Measurements from ENCODE around the gene ZNF488. TPM values are rescaled to one million over a fixed set of nuclear protein-coding genes. Genes with fewer than 3 reads are reported as not detected.

The ZNF488 gene
- total and polyA plus RNA-seq, 9 donors: 1.2 to 5.2 (median 3.9) TPM

DNA sequence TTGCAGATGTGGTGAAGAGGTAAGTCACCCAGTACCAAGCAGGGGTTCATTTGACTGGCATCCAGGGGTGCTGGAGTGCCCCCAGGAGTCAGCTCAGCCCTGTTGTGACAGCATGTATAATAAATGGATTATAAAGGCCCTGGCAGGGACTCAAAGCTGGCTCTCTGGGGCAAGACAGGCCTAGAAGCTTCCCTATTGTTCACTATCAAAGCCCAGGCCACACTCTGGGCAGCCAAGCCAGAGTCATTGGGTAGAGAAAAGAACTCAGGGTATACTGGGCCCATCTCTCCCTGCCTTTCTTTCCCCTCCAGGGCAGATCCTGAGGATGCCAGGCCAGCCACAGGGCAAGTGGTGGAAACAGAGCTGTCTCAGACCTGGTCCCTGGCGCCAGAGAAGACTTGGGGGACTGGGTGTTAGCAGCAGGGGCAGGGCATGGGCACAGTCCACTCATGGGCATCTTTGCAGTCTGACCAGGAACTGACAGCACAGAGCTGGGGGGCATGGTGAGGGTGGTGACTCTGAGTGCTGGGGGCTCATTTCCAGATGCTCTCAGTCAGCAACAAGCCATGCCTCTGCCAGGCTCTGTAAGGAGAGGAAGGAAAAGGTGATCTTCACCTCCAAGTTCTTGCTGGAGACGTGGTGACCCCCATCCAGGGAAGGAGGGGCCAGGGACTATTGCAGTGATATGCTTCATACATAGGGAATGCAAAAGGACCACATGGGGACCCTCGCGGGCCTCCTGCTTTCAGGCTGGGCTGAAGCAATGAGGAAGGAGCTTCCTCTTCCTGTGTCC, 24.3 kb downstream of the ZNF488 start:
- 47% methylated on average over 3 of the region's 4 CpGs for WGBS (ENCODE audit: insufficient coverage)

DNA sequence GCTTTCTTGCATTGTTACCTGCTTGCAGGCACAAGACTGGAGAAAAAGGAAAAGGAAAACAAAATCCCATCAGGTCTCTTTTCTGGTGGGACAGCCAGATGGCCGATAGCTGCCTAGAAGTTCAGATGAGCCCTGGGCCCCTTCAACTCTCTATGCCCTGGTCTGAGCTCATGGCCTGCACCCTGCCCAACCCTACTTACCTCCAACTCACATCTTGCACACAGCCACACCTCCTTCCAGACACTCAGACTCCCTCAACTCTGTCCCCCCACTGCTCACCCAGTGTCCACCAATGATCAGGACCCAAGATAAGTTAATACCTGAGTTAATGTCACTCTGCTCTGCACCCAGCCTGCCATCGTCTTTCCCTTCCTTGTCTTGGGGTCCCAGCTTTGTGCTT, 25.0 kb downstream of the ZNF488 start:
- H3K36me3 ChIP-seq (ENCODE audit: control insufficient read depth, insufficient read depth, low read length): no peaks in the 10 kb centered on the region
- WGBS (ENCODE audit: insufficient coverage): 100% methylated on average over 2 of the region's 2 CpGs

More for the DNA sequence above, 24.3 kb downstream of the ZNF488 start:
- Histone ChIP-seq H3K4me1 (ENCODE audit: control insufficient read depth, insufficient read depth, low read length) (peaks cover 20% of the 10 kb centered on the region), H3K27me3 (ENCODE audit: control insufficient read depth, insufficient read depth, low read length) (no peaks in the 10 kb centered on the region), H3K27ac (ENCODE audit: low read length) (no peak overlapping the region), H3K4me3 (ENCODE audit: low read length) (no peak overlapping the region), H3K9me3 (replicated peaks; ENCODE audit: control insufficient read depth, low read depth, low read length) (no peaks in the 10 kb centered on the region), H3K36me3 (ENCODE audit: control insufficient read depth, insufficient read depth, low read length) (no peaks in the 10 kb centered on the region)
- no peak for DNase-seq

DNA sequence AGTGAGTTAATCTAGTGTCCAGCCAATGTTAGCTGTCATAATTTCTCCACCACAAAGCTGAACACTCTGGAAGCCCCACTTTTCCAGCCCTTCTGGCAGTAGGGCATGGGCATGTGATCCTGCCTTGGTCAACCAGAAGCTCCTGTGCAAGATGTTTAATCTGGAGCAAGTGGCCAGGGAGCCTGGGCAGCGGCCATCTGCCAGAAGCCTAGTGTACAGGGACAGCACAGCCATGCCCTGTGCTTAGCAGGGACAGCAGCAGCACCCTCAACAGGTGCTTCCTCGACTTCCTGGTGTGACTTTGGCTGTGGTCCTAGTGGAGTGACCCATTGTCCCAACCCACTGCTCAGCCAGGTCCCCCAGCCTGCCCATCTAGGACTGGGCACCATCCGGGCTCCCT, 25.6 kb downstream of the ZNF488 start:
- no peaks in the 10 kb centered on the region for H3K36me3 ChIP-seq (ENCODE audit: control insufficient read depth, insufficient read depth, low read length)
- H3K9me3 ChIP-seq (replicated peaks; ENCODE audit: control insufficient read depth, low read depth, low read length): no peaks in the 10 kb centered on the region
- no peak overlapping the region for H3K27ac ChIP-seq (ENCODE audit: low read length)
- no peak overlapping the region for H3K4me3 ChIP-seq (ENCODE audit: low read length)
- WGBS (ENCODE audit: insufficient coverage): 88% methylated on average over 2 of the region's 3 CpGs
- peaks cover 10% of the 10 kb centered on the region for H3K4me1 ChIP-seq (ENCODE audit: control insufficient read depth, insufficient read depth, low read length)
- no peaks in the 10 kb centered on the region for H3K27me3 ChIP-seq (ENCODE audit: control insufficient read depth, insufficient read depth, low read length)
- no peak for DNase-seq

More for the DNA sequence above, 25.0 kb downstream of the ZNF488 start:
- no peak overlapping the region for H3K4me3 ChIP-seq (ENCODE audit: low read length)
- peaks cover 12% of the 10 kb centered on the region for H3K4me1 ChIP-seq (ENCODE audit: control insufficient read depth, insufficient read depth, low read length)
- DNase-seq: no peak
- H3K27ac ChIP-seq (ENCODE audit: low read length): no peak overlapping the region
- H3K27me3 ChIP-seq (ENCODE audit: control insufficient read depth, insufficient read depth, low read length): no peaks in the 10 kb centered on the region
- H3K9me3 ChIP-seq (replicated peaks; ENCODE audit: control insufficient read depth, low read depth, low read length): no peaks in the 10 kb centered on the region

DNA sequence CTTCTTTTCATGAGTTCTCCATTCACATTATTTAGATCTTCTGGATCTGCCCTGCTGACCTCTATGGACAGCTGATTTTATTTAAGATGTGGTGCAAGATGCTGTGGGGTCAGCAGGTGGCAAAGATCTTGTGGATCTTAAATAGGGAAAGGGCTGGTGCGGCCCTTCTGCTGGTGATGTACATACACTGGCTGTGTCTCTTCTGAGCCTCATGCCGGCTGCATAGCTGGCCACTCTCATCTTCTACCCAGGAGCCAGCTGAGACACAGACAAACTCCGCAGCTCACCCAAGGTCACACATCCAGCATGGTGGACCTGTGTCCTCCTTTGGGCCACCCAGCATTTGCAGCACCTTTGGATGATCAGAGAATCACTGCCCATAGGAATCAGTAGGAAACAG, 26.2 kb downstream of the ZNF488 start:
- DNase-seq: no peak
- H3K27me3 ChIP-seq (ENCODE audit: control insufficient read depth, insufficient read depth, low read length): peaks cover under 1% of the 10 kb centered on the region
- H3K36me3 ChIP-seq (ENCODE audit: control insufficient read depth, insufficient read depth, low read length): no peaks in the 10 kb centered on the region
- no peaks in the 10 kb centered on the region for H3K9me3 ChIP-seq (replicated peaks; ENCODE audit: control insufficient read depth, low read depth, low read length)
- H3K4me3 ChIP-seq (ENCODE audit: low read length): no peak overlapping the region
- peaks cover 10% of the 10 kb centered on the region for H3K4me1 ChIP-seq (ENCODE audit: control insufficient read depth, insufficient read depth, low read length)
- no peak overlapping the region for H3K27ac ChIP-seq (ENCODE audit: low read length)
- WGBS (ENCODE audit: insufficient coverage): 88% methylated on average over 3 of the region's 3 CpGs

DNA sequence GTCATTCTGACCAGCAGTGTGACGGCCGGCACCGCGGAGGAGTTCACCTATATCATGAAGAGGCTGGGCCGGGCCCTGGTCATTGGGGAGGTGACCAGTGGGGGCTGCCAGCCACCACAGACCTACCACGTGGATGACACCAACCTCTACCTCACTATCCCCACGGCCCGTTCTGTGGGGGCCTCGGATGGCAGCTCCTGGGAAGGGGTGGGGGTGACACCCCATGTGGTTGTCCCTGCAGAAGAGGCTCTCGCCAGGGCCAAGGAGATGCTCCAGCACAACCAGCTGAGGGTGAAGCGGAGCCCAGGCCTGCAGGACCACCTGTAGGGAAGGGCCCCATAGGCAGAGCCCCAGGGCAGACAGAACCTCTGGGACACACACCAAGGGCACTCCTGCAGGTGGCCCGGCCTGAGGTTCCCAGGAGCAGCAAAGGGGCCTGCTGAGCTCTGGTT, 26.9 kb downstream of the ZNF488 start:
- no peaks in the 10 kb centered on the region for H3K9me3 ChIP-seq (replicated peaks; ENCODE audit: control insufficient read depth, low read depth, low read length)
- H3K4me1 ChIP-seq (ENCODE audit: control insufficient read depth, insufficient read depth, low read length): peaks cover 10% of the 10 kb centered on the region
- DNase-seq: no peak
- WGBS (ENCODE audit: insufficient coverage): 98% methylated on average over 7 of the region's 12 CpGs
- H3K4me3 ChIP-seq (ENCODE audit: low read length): no peak overlapping the region
- peaks cover 3% of the 10 kb centered on the region for H3K27me3 ChIP-seq (ENCODE audit: control insufficient read depth, insufficient read depth, low read length)
- H3K27ac ChIP-seq (ENCODE audit: low read length): no peak overlapping the region
- no peaks in the 10 kb centered on the region for H3K36me3 ChIP-seq (ENCODE audit: control insufficient read depth, insufficient read depth, low read length)

DNA sequence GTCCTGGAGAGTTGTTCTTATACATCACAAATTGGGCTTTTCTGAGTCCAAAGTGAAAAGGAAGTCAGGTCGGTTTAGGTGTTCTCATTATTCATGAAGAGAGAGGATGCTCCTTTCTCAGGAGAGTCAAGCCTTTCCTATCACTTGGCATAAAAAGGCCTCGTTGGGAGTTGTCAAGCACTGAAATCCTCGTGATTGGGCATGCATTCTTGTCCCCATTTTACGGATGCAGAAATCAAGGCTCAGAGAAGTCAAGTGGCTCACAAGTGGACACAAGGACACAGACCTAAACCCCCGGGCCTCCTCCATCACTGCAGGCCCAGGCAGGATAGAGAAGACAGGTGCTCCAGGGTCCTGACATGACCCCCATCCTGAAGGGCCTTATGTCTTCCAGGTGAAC, 27.4 kb downstream of the ZNF488 start:
- Histone ChIP-seq H3K27me3 (ENCODE audit: control insufficient read depth, insufficient read depth, low read length) (peaks cover 3% of the 10 kb centered on the region), H3K9me3 (replicated peaks; ENCODE audit: control insufficient read depth, low read depth, low read length) (no peaks in the 10 kb centered on the region), H3K4me3 (ENCODE audit: low read length) (no peak overlapping the region), H3K4me1 (ENCODE audit: control insufficient read depth, insufficient read depth, low read length) (peaks cover 10% of the 10 kb centered on the region), H3K36me3 (ENCODE audit: control insufficient read depth, insufficient read depth, low read length) (no peaks in the 10 kb centered on the region), H3K27ac (ENCODE audit: low read length) (no peak overlapping the region)
- DNase-seq: no peak
- 86% methylated on average over 4 of the region's 5 CpGs for WGBS (ENCODE audit: insufficient coverage)

DNA sequence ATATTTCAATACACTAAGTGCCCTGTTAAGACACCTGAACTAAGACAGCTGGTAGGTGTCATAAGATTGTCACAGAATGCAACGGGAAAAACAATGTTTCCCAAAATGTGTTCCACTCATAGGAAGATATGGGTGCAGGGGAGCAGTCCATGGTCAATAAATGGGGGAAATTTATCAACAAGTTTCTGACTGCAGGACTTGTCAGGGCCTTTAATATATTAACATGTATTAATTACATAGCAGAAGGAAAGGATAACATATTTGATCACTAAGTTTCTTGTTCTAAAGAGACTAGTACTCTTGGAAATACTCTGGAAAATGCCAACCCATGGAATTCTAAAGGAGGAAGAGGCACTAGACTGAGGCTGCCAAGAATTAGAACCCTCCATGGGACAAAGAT, 29.2 kb downstream of the ZNF488 start:
- Histone ChIP-seq H3K27me3 (ENCODE audit: control insufficient read depth, insufficient read depth, low read length) (peaks cover 3% of the 10 kb centered on the region), H3K36me3 (ENCODE audit: control insufficient read depth, insufficient read depth, low read length) (no peaks in the 10 kb centered on the region), H3K9me3 (replicated peaks; ENCODE audit: control insufficient read depth, low read depth, low read length) (no peaks in the 10 kb centered on the region), H3K4me3 (ENCODE audit: low read length) (no peak overlapping the region), H3K27ac (ENCODE audit: low read length) (no peak overlapping the region), H3K4me1 (ENCODE audit: control insufficient read depth, insufficient read depth, low read length) (no peaks in the 10 kb centered on the region)
- no peak for DNase-seq
- WGBS (ENCODE audit: insufficient coverage): no CpG with 5 or more reads among the region's 1 CpG

DNA sequence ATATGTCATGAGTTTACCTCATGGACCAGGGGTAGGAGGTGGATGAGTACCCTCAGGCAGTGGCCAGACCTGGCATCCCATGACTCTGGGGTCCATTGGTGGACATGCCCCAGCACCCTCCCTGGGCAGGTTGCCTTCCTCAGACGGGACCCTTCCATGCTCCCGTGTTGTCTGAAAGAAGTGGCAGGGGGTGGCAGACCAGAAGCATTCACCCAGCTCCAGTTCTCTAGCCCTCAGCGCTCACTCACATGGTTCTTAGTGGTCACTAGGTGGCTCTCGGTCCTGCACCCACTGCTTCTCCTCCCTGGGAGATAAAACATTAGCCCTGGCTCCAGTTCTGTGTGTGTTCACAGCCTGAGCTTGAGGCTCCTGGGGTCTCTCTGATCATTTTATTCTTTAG, 29.9 kb downstream of the ZNF488 start:
- DNase-seq: peak; percentile 23
- 47% methylated on average over 4 of the region's 4 CpGs for WGBS (ENCODE audit: insufficient coverage)

DNA sequence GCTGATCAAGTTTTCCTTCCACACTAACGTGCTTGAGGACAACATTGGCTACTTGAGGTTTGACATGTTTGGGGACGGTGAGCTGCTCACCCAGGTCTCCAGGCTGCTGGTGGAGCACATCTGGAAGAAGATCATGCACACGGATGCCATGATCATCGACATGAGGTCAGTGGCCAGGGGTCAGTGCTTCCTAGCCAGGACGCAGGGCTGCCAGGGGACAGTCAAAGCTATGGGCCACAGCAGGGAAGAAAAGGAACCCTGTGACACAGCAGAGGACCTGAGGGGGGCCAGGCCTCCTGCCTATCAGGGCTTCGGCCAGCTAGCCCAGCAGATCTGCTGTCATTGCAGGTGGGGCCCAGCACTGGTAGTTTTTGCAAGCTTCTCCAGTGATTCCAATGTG, 30.7 kb downstream of the ZNF488 start:
- Histone ChIP-seq H3K9me3 (replicated peaks; ENCODE audit: control insufficient read depth, low read depth, low read length) (no peaks in the 10 kb centered on the region), H3K27ac (ENCODE audit: low read length) (no peak overlapping the region), H3K4me1 (ENCODE audit: control insufficient read depth, insufficient read depth, low read length) (no peaks in the 10 kb centered on the region), H3K27me3 (ENCODE audit: control insufficient read depth, insufficient read depth, low read length) (peaks cover 3% of the 10 kb centered on the region), H3K36me3 (ENCODE audit: control insufficient read depth, insufficient read depth, low read length) (no peaks in the 10 kb centered on the region), H3K4me3 (ENCODE audit: low read length) (no peak overlapping the region)
- no peak for DNase-seq
- 81% methylated on average over 6 of the region's 6 CpGs for WGBS (ENCODE audit: insufficient coverage)

More for the DNA sequence above, 29.9 kb downstream of the ZNF488 start:
- H3K27me3 ChIP-seq (ENCODE audit: control insufficient read depth, insufficient read depth, low read length): peaks cover 3% of the 10 kb centered on the region
- no peak overlapping the region for H3K27ac ChIP-seq (ENCODE audit: low read length)
- no peaks in the 10 kb centered on the region for H3K4me1 ChIP-seq (ENCODE audit: control insufficient read depth, insufficient read depth, low read length)
- H3K4me3 ChIP-seq (ENCODE audit: low read length): no peak overlapping the region
- H3K36me3 ChIP-seq (ENCODE audit: control insufficient read depth, insufficient read depth, low read length): no peaks in the 10 kb centered on the region
- no peaks in the 10 kb centered on the region for H3K9me3 ChIP-seq (replicated peaks; ENCODE audit: control insufficient read depth, low read depth, low read length)

DNA sequence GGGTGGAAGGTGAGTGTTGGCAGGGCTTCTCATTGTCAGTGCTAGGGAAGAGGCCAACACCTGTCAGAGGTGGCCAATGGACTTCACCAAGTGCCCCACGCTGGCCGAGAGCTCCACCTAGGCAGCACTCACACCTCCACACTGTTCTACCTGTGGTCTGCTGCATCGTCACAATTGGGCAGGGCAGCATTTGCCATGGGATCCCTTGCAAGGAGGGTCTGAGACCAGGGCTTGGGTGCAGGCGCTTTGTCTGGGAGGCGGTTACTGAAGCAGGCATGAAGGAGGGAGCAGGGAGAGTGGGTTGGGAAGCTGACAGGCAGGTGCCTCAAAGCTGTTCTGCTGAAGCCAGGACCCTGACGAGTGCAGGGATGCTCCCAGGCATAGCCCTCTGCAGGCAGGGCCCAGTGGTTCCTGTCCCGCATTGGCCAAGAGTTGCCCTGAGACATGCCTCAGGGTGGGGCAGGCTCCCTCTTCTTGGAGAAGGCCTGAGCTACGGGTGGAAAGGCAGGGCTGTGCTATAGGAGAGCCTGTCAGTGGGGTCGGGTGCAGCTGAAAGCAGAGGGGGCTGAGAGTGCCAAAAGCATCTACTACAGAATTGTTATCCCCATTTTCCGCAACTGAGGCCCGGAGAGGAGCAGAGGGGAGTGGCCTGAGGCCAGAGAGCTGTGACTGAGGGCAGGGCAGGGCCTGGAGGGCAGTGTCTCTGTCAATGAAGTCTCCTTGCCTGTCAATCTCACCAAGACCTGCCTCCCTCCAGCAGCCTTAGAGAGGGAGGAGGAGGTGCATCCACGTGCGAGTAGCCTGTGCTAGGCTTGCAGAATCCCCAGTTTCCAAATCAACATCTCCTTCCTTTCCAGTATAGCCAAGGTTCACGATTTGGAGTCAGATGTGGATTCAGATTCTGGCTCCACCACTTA, 31.9 kb downstream of the ZNF488 start:
- Histone ChIP-seq H3K27ac (ENCODE audit: low read length) (no peak overlapping the region), H3K4me3 (ENCODE audit: low read length) (no peak overlapping the region), H3K9me3 (replicated peaks; ENCODE audit: control insufficient read depth, low read depth, low read length) (no peaks in the 10 kb centered on the region), H3K36me3 (ENCODE audit: control insufficient read depth, insufficient read depth, low read length) (no peaks in the 10 kb centered on the region), H3K27me3 (ENCODE audit: control insufficient read depth, insufficient read depth, low read length) (peaks cover 3% of the 10 kb centered on the region), H3K4me1 (ENCODE audit: control insufficient read depth, insufficient read depth, low read length) (no peaks in the 10 kb centered on the region)
- DNase-seq: no peak
- 83% methylated on average over 9 of the region's 14 CpGs for WGBS (ENCODE audit: insufficient coverage)

Measured in muscle of leg (tissue), 11 donors.